H54 (cell line): ENCODE results near the gene RHOBTB3.
"Not testable (repeated sequence)": the region's sequence is repeated elsewhere in the genome, so short reads cannot be mapped to it uniquely, and the experiment has no call there.

Source experiments
- DNase-seq: peaks from one replicate; pipeline ENCODE4 v3.0.0; 2011; ENCODE audit warnings: low spot score, mixed read lengths; ENCODE audit not compliant: insufficient read length
- FAIRE-seq: peaks from 3 replicates; lab custom pipeline; 2011; peaks lifted over from hg19 to GRCh38; lab: Jason Lieb, UNC
- POLR2A ChIP-seq: IDR thresholded peaks from 2 replicates; pipeline ENCODE4 v1.6.1; 2011; ENCODE audit warnings: low read depth, mild to moderate bottlenecking, low read length

Gene RHOBTB3

DNA sequence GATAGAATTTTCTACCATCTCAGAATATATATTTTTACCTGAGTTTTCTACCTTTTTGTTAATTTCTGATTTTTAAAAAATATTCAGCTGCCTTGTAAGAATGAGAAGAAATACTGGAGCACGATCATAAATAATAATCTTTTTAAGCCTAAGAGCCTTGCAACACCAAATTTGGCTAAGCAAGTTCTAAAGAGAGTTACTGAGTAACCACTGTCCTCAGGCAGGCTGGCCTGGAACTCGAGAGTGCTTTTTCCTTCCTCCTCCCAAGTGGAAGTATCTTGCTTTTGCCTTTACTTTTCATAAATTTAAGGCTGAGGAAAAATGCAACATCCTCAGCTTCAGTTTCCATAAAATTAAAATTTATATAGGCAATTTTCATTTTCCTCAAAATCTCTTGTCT is 70.4 kb downstream of the RHOBTB3 start:
- DNase-seq (no peak), FAIRE-seq (no peak)
- no peak for TF ChIP-seq POLR2A

DNA sequence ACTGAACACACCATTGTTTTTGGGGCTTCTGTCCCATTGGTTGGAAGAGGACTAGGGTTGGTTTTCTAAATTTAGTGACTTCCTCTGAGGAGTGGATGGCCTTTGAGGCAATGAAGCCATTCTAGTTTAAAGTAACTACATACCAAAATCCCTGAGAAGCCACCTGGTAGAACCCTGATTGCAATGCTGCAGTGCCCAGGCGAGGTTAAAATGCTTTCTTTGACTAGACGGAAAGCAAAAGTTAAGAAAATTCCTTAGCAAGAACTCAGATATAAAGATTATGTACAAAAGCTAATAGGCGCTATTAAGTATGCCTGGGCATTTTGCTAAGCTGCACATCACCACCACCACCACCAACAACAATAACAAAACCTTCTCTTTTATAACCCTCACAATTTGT is 70.8 kb downstream of the RHOBTB3 start:
- no peak for TF ChIP-seq POLR2A
- no peak for FAIRE-seq
- DNase-seq: no peak

DNA sequence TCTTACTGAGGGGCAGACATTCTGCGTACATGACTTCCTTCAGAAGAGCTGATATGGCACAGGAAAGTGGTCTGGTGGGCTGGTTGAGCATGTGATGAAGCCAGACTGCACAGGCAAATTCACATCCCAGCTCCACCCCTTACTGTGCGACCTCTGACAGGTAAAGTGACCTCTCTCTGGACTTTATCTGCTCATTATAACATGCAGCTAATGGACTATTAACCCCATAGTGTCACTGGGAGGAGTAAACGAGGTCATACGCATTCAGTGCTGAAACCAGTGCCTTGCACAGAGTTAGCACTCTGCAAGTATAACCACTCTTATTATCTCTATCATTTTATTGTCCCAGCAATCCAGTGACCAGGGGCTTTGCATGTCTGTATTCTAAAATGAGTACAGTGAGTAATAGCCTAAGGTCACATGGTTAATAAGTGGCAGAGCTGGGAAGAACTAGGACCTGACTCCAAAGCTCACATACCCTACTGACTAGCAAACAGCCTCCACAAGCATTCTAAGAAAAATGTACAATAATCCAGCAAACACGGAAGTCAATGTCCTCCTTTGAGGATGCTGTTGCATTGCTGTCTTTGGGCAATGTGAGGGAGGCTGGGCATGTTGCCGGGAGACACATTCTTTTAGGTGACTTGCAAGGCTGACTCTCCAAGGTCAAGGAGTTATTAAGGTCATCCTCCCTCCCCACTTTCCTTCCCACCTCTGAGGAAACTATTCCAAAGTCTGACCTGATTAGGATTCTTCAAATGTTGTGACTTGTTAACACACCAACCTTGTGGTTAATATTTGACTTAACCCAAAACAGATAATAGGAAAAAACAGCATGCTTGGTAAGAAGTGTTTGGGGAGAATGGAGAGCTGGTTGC is 72.4 kb downstream of the RHOBTB3 start:
- DNase-seq (no peak), FAIRE-seq (no peak)
- no peak for TF ChIP-seq POLR2A

DNA sequence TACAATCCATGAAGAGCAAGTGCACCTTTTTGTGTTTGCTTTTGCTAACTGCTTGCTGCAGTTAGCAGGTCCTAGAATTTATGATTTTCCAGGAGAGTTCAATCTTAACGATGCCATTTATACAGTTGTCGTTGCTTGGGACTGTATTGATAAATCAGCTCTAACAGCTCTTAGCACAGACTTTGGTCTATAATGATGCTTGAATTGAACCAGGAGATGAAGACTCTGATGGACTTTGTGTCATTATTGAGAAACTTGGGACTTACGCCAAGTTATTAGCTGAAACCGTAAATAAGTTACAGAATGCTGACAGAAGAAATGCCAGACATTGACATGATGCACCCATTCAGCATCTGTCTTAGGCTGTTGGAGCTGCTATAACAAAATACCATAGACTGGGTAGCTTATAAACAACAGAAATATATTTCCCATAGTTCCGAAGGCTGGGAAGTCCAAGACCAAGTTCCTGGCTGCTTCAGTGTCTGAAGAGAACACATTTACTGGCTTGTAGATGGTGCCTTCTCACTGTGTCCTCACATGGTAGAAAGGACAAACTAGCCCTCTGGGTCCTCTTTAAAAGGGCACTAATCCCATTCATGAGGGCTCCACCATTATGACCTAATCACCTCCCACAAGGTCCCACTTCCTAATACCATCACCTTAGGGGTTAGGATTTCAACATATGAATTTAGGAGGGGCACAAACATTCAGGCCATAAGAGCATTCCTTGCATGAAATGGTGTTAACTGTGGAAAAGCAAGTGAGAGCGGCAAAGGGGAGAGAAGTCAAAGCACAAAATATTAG is 73.8 kb downstream of the RHOBTB3 start:
- DNase-seq (no peak), FAIRE-seq (no peak)
- TF ChIP-seq POLR2A: no peak

DNA sequence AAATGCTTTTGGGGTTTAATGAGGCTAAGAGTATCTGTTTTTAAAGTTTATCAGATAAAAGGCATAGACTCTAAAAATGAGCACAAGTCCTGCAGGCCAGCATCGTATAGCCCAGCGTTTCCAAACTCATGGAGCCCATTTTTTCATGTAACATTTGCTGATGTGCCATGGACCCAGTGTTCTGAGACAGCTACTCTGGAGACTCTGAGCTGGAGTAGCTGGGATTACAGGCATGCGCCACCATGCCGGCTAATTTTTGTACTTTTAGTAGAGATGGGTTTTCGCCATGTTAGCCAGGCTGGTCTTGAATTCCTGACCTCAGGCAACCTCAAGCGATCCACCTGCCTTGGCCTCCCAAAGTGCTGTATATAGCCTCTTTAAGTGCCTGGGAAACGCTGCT is 75.6 kb downstream of the RHOBTB3 start:
- DNase-seq: no peak
- FAIRE-seq: no peak
- TF ChIP-seq POLR2A: no peak

DNA sequence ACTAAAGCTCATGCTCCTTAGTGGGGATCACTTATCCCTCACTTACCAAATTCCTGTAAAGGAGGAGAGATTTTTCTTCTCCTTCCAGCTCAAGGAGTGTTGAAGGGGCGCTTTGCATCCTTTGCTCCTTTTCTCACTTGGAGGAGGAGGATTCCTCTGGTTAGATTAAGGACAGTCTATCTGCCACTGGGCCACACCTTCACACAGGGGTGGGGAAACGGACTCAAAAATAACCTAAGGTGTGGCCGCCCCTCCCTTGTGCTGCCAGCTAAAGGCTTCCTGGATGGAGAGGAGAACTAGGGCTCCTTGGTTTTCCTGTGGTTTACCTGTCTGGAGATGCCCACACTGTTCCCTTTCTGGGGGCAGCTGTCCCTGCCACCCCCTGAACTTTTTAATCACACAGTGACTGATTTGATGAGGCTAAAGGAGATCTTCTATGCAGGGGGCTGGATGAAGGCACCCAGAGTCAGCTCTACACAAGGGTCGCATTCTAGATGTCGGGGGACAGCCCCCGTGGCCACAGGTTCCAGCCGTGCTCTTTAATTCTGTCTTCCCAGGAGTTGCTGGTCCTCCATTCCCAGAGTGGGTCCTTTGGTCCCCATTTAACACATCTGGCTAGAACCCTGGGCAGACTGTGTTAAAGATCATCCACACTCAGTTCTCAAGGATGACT is 77.0 kb downstream of the RHOBTB3 start:
- FAIRE-seq (no peak), DNase-seq (no peak)
- TF ChIP-seq POLR2A: no peak

DNA sequence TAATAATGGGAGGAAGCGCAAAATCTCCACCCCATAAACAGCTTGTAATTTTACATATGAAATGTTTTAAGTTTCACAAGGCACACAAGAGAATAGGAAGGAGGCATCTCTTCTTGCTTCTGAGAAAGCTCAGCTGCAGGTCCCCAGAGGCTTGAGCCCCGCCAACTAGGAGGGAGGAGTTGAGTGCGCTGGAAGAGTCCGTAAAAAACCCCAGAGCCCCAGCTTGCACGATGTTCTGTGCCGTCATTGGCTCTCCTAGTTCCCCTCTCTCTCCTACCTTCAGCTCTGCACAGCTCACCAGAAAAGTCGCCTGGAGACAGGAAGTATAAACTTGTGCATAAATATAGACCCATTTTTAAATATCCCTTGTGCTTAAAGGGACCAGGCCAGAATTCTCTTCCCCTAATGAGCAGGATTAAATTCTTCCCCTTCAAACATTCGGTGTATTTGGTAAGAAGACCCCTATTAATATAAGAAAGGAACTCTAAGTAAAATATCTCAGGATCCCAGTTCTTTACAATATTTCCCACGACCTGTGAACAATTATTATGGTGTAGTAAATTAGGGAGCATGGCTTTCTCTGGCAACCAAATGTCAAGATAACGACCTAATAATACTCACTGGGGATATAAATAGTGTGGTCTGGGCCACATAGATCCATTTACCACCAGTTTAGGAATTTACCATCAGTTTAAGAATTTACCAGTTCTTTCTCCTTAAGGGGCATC is 77.7 kb downstream of the RHOBTB3 start:
- no peak for TF ChIP-seq POLR2A
- FAIRE-seq (no peak), DNase-seq (no peak)

DNA sequence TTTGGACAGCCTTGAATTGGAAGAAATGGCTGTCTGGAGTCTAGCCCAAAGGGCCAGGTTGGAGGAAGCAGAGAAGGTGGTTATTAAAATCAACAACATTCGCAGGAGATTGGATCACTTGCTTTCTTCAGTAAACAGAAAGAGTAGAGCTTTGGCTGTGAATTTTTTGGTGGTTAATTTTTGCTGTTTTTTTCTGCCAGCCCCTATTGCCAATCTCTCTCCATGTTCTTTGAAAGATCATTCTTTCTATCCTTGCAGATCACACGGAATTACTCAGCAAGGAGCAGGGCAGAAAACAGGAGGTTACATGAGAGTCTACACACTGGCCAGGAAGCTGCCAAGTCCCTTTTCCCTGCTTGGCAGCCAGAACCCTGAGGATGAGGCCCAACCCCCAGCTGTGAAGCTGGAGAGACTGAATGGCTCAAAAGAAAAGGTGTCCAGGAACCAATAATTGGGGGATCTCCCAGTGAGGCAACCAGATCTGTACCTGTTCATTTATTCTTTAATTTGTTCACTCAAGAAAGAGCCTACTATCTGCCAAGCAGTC is 78.4 kb downstream of the RHOBTB3 start:
- no peak for TF ChIP-seq POLR2A
- DNase-seq: no peak
- no peak for FAIRE-seq

DNA sequence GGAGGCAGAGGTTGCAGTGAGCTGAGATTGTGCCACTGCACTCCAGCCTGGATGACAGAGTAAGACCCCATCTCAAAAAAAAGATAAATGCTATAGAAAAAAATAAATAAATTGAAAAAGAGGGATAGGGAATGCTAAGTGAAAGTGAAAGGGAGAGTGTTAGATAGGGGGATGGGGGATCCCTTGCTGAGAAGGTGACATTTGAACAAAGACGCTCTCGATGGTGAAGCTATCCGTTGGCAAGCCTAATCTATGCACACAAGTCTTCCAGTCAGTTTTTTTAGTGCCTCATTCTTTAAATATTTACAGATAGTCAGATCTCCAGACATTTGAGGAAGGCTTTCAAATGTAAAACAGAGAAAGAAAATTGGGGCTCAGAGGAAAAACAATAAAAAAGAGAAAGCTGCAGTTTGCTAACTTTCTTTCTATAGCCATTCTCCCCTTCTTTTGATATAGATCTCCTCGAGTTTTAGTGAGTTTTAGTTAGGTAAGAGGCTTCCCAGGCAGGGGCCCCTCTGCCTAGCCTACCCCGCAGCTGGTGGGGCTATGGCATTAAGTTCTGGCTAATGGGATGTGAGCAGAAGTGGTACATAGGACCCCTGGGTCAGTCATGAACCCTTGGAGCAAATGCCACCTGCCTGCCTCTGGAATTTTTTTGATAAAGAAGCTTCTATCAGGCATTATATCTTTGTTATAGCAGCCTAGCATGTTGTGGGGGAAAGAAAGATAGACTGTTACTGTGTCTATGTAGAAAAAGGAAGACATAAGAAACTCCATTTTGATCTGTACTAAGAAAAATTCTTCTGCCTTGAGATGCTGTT is 79.4 kb downstream of the RHOBTB3 start:
- FAIRE-seq (no peak), DNase-seq (no peak)
- TF ChIP-seq POLR2A: no peak

DNA sequence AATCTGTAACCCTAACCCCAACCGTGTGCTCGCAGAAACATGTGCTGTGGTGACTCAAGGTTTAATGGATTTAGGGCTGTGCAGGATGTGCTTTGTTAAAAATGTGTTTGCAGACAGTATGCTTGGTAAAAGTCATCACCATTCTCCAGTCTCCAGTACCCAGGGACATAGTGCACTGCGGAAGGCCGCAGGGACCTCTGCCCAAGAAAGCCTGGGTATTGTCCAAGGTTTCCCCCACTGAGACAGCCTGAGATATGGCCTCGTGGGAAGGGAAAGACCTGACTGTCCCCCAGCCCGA is 79.9 kb downstream of the RHOBTB3 start:
- not testable (repeated sequence) for FAIRE-seq, DNase-seq

DNA sequence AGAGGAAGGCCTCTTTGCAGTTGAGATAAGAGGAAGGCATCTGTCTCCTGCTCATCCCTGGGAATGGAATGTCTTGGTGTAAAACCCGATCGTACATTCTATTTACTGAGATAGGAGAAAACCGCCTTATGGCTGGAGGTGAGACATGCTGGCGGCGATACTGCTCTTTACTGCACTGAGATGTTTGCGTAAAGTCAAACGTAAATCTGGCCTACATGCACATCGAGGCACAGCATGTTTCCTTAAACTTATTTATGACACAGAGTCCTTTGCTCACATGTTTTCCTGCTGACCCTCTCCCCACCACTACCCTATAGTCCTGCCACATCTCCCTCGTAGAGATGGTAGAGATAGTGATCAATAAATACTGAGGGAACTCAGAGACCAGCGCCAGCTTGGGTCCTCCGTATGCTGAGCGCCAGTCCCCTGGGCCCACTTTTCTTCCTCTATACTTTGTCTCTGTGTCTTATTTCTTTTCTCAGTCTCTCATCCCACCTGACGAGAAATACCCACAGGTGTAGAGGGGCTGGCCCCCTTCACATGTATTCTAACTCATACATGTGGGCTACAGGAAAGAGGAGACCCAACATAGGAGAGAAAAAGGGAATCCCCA is 80.4 kb downstream of the RHOBTB3 start:
- DNase-seq, FAIRE-seq: not testable (repeated sequence)

DNA sequence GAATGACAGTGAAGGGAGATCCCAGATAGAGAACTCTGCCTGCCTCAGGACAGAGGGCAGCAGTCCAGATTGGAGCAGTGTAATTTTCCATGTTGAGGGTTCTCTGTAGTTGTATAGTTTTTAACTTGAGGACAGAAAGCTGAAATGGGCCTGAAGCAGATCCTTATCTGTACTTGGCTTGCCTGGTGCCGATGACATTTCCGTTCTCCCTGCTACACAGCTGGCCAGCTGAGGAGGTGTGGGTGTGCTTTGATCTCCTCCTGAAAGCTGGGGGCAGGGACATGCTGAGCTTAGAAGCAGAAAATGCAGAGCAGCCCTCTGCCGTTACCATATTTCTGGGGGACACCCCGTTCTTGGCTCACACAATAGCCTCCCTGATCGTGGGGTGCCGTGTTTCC is 80.9 kb downstream of the RHOBTB3 start:
- DNase-seq: no peak
- TF ChIP-seq POLR2A: no peak
- no peak for FAIRE-seq

DNA sequence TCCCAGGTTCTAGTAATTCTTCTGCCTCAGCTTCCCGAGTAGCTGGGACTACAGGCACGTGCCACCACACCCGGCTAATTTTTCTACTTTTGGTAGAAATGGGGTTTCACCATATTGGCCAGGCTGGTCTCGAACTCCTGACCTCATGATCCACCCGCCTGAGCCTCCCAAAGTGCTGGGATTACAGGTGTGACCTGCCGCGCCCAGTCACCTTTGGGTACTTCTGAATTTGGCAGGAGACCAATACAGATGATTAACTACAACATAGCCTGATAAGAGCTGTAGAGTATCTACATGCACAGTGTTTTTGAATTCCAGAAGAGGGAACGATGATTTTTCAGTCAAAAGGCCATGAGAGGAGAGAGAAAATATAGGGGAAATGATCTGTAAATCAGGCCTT is 81.9 kb downstream of the RHOBTB3 start:
- DNase-seq, FAIRE-seq: not testable (repeated sequence)
